Endothelial cell of umbilical vein (primary cell): ENCODE data around the gene FALEC. TPM values are rescaled to one million over a fixed set of nuclear protein-coding genes. Genes with fewer than 3 reads are reported as not detected.

ENCODE experiments used
- BruUV-seq: library from RNA; stranded (reverse); fragments of 400-500 nt; replicated peaks from 2 replicates; lab custom pipeline; 2021; lab: Mats Ljungman, UMichigan
- CTCF ChIA-PET: fragments of 300-600, 350-600 bp; sonication (Branson Sonifier 250); formaldehyde crosslinking; loops from one replicate; lab custom pipeline; 2021; ENCODE audit warnings: antibody characterized with exemption, inconsistent platforms; lab: Charles Lee
- POLR2A ChIA-PET: fragments of 300-600, 350-600 bp; sonication (Branson Sonifier 250); formaldehyde crosslinking; loops from one replicate; lab custom pipeline; 2021; ENCODE audit warnings: antibody characterized with exemption, inconsistent platforms; lab: Charles Lee
- DNase-seq: peaks from one replicate; pipeline ENCODE4 v3.0.0-alpha.2; 2011; ENCODE audit warnings: low read depth, low spot score
- FAIRE-seq: peaks from 2 replicates; lab custom pipeline; 2011; peaks lifted over from hg19 to GRCh38; lab: Jason Lieb, UNC
- H2AFZ ChIP-seq: 2 replicates; pipeline ENCODE4 v1.6.0; 2012; ENCODE audit warnings: low read depth, low read length, control low read depth, inconsistent platforms
- H3K27ac ChIP-seq: 2 replicates; pipeline ENCODE4 v1.5.1; 2011; ENCODE audit warnings: low read depth, mild to moderate bottlenecking, control low read depth, low read length, moderate library complexity; ENCODE audit not compliant: insufficient read depth
- H3K27me3 ChIP-seq, 2 experiments: 2 replicates each; pipeline versions ENCODE4 v1.6.0 to v1.6.1; 2011; ENCODE audit warnings: low read length in 2 of 2, mixed read lengths in 1 of 2; ENCODE audit not compliant: control insufficient read depth in 2 of 2, insufficient read depth in 2 of 2
- H3K36me3 ChIP-seq, 2 experiments: 2 replicates in 1 of 2; 3 replicates in 1 of 2; pipeline ENCODE4 v1.5.1; 2011; ENCODE audit warnings: low read length in 2 of 2, mild to moderate bottlenecking in 1 of 2, moderate library complexity in 1 of 2; ENCODE audit not compliant: control insufficient read depth in 2 of 2, insufficient read depth in 2 of 2; ENCODE audit errors: extremely low read depth in 1 of 2
- H3K4me1 ChIP-seq: 3 replicates; pipeline ENCODE4 v1.5.1; 2011; ENCODE audit warnings: mild to moderate bottlenecking, low read length; ENCODE audit not compliant: control insufficient read depth, insufficient read depth; ENCODE audit errors: extremely low read depth
- H3K4me2 ChIP-seq: 2 replicates; pipeline ENCODE4 v1.6.1; 2011; ENCODE audit warnings: low read length, control low read depth, mixed read lengths; ENCODE audit not compliant: insufficient read depth
- H3K4me3 ChIP-seq, 3 experiments: fragments of 200-600 bp in 1 of 3; sonication (generic), shearing (Covaris generic) in 1 of 3; replicated peaks in 1 of 3; 2 replicates each; pipeline ENCODE4 v1.5.1; 2011 to 2016; ENCODE audit warnings: control low read depth in 3 of 3, low read length in 3 of 3, mild to moderate bottlenecking in 2 of 3, inconsistent platforms in 1 of 3, low read depth in 1 of 3, moderate library complexity in 1 of 3; ENCODE audit not compliant: insufficient read depth in 1 of 3
- H3K79me2 ChIP-seq: 2 replicates; pipeline ENCODE4 v1.6.0; 2012; ENCODE audit warnings: low read length, inconsistent platforms; ENCODE audit not compliant: control insufficient read depth, insufficient read depth
- H3K9ac ChIP-seq: replicated peaks from 2 replicates; pipeline ENCODE3; 2011; ENCODE audit warnings: low read length, control low read depth; ENCODE audit not compliant: insufficient read depth; ENCODE audit errors: extremely low read depth
- H3K9me1 ChIP-seq: replicated peaks from 3 replicates; pipeline ENCODE4 v1.6.0; 2011; ENCODE audit warnings: mild to moderate bottlenecking, low read length; ENCODE audit not compliant: control insufficient read depth, insufficient read depth; ENCODE audit errors: extremely low read depth
- H3K9me3 ChIP-seq: replicated peaks from 2 replicates; pipeline ENCODE4 v1.5.1; 2012; ENCODE audit warnings: low read length, inconsistent platforms; ENCODE audit not compliant: control insufficient read depth, insufficient read depth
- H4K20me1 ChIP-seq: replicated peaks from 2 replicates; pipeline ENCODE3; 2011; ENCODE audit warnings: mild to moderate bottlenecking, low read length; ENCODE audit not compliant: control insufficient read depth, insufficient read depth; ENCODE audit errors: extremely low read depth
- EZH2 ChIP-seq: IDR thresholded peaks from 2 replicates; pipeline ENCODE4 v1.6.1; 2012; ENCODE audit warnings: borderline replicate concordance, low read depth, mild to moderate bottlenecking, moderate library complexity, low read length, inconsistent platforms; ENCODE audit not compliant: severe bottlenecking
- FOS ChIP-seq: IDR thresholded peaks from 2 replicates; pipeline ENCODE4 v1.6.1; 2011; ENCODE audit warnings: mild to moderate bottlenecking, low read length, moderate library complexity, borderline replicate concordance; ENCODE audit not compliant: insufficient read depth
- GATA2 ChIP-seq: IDR thresholded peaks from 2 replicates; pipeline ENCODE4 v1.7.0; 2011; ENCODE audit warnings: low read depth, mild to moderate bottlenecking, moderate library complexity, mixed read lengths, low read length; ENCODE audit not compliant: insufficient read length, insufficient read depth
- JUN ChIP-seq: IDR thresholded peaks from 2 replicates; pipeline ENCODE4 v1.6.1; 2011; ENCODE audit warnings: borderline replicate concordance, low read depth; ENCODE audit not compliant: insufficient read length, insufficient read depth
- MYC ChIP-seq: IDR thresholded peaks from one replicate; pipeline ENCODE4 v1.6.1; 2011; ENCODE audit warnings: mild to moderate bottlenecking, low read depth, low read length
- POLR2A ChIP-seq: IDR thresholded peaks from 2 replicates; pipeline ENCODE4 v1.6.1; 2012; ENCODE audit warnings: low read depth, mild to moderate bottlenecking, control low read depth, low read length
- POLR2AphosphoS5 ChIP-seq: IDR thresholded peaks from 2 replicates; pipeline ENCODE4 v1.6.1; 2012; ENCODE audit warnings: low read depth, mild to moderate bottlenecking, control low read depth, low read length, moderate library complexity; ENCODE audit not compliant: insufficient read depth
- dilution Hi-C: fragments of 300-500 bp; cut with MboI; formaldehyde crosslinking; loops from one replicate; pipeline ENCODE4 v1.15.0; 2019; ENCODE audit warnings: low sequenced_read_pairs; ENCODE audit not compliant: extremely low pct_ligation_motif_present
- intact Hi-C: fragments of 100-400 bp; cut with micrococcal nuclease; formaldehyde crosslinking; loops from one replicate; pipeline ENCODE4 v1.10.0; 2022
- polyA plus RNA-seq, 4 experiments: library from polyadenylated mRNA; depleted of rRNA in 3 of 4; stranded (reverse) in 3 of 4; unstranded in 1 of 4; fragments of >200 nt; gene quantifications; 2 replicates each; pipeline versions ENCODE4 v1.2.1 to v1.2.3, GENCODE V29; 2011 to 2012; ENCODE audit warnings: missing spikeins in 1 of 4
- total RNA-seq: library from RNA; stranded (reverse); gene quantifications from 2 replicates; pipeline ENCODE4 v1.2.3, GENCODE V29; 2021
- TF ChIP-seq, protein P1 (sequence below): IDR thresholded peaks from 2 replicates; pipeline ENCODE4 v1.6.1; 2011; ENCODE audit not compliant: insufficient read depth, insufficient read length
- TF ChIP-seq, protein P2 (sequence below), 2 donors: IDR thresholded peaks; 1 replicate in 1 of 2; 2 replicates in 1 of 2; pipeline ENCODE4 v1.5.1; 2011; ENCODE audit warnings: low read length in 2 of 2, mild to moderate bottlenecking in 2 of 2, moderate library complexity in 2 of 2, control low read depth in 1 of 2, inconsistent platforms in 1 of 2, low read depth in 1 of 2; ENCODE audit not compliant: insufficient read depth in 1 of 2; ENCODE audit errors: extremely low read depth in 1 of 2

FALEC gene
- total and polyA plus RNA-seq, 2 donors (not counting 3 experiments of a cell fraction or from before 2014, with no cell fraction given) = not detected

DNA sequence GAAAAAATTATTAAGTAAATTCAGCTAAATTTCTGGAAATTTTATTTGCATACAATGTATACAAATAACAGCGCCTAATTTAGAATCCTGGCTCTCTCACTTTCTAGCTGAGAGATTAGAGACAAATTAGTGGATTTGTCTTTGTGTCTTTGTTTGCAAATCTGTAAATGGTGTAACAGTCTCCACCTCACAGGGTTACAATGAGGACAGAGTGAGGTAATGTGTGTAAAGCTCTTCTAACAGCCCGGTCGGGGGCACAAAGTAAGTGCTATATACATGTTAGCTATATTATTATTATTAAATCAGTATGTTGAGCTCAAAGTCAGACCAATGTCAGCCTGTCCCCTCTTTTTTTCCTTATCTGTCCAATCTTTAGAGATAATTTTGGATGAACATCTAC, 28.7 kb downstream of the FALEC start:
- FAIRE-seq (no peak), DNase-seq (no peak)
- Histone ChIP-seq H3K9me3 (no peaks in the 10 kb centered on the region), H3K4me1 (peaks cover 5% of the 10 kb centered on the region), H3K4me3 (no peak overlapping the region), H3K27me3 (peaks cover 2 to 3% of the 10 kb centered on the region in 2 experiments), H3K9ac (no peak overlapping the region), H3K27ac (no peak overlapping the region), H3K9me1 (no peaks in the 10 kb centered on the region), H4K20me1 (no peaks in the 10 kb centered on the region), H3K4me2 (no peak overlapping the region), H3K36me3 (no peaks in the 10 kb centered on the region), H2AFZ (no peak overlapping the region), H3K79me2 (no peaks in the 10 kb centered on the region)
- dilution Hi-C loops (no loop called here), intact Hi-C loops (no loop called here)
- CTCF ChIA-PET = interaction anchor here (0.8 to 6.7 kb wide), 3 partner anchors 12 to 16 kb away, joined by 3 to 55 read pairs (median 3); no protein-coding TSS in a partner anchor
- TF ChIP-seq FOS = no peak
- no peak for TF ChIP-seq GATA2
- TF ChIP-seq POLR2A = no peak
- no peak for TF ChIP-seq EZH2
- TF ChIP-seq, protein P1, sequence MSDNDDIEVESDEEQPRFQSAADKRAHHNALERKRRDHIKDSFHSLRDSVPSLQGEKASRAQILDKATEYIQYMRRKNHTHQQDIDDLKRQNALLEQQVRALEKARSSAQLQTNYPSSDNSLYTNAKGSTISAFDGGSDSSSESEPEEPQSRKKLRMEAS = no peak
- TF ChIP-seq, protein P2, sequence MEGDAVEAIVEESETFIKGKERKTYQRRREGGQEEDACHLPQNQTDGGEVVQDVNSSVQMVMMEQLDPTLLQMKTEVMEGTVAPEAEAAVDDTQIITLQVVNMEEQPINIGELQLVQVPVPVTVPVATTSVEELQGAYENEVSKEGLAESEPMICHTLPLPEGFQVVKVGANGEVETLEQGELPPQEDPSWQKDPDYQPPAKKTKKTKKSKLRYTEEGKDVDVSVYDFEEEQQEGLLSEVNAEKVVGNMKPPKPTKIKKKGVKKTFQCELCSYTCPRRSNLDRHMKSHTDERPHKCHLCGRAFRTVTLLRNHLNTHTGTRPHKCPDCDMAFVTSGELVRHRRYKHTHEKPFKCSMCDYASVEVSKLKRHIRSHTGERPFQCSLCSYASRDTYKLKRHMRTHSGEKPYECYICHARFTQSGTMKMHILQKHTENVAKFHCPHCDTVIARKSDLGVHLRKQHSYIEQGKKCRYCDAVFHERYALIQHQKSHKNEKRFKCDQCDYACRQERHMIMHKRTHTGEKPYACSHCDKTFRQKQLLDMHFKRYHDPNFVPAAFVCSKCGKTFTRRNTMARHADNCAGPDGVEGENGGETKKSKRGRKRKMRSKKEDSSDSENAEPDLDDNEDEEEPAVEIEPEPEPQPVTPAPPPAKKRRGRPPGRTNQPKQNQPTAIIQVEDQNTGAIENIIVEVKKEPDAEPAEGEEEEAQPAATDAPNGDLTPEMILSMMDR (IDR thresholded peaks at IDR 0.05; ENCODE audit: extremely low read depth in 1 of 2, insufficient read depth in 1 of 2, low read depth in 1 of 2, low read length in 2 of 2) = no peak
- TF ChIP-seq JUN = no peak
- TF ChIP-seq MYC = no peak
- TF ChIP-seq POLR2AphosphoS5 = no peak
- no TSS peak for BruUV-seq
- POLR2A ChIA-PET = no interaction called here
